IMR-90 (cell line): ENCODE results near the gene ACTBL2. TPM values are rescaled to one million over a fixed set of nuclear protein-coding genes. Genes with fewer than 3 reads are reported as not detected.
A peak's percentile ranks its signal among the peaks of the same experiment; 100 is the strongest.

Source experiments
- ATAC-seq: fragments of 200-7000 bp; cut with Tn5 transposase; 2 replicates; pipeline ENCODE4 v1.9.1; 2020; ENCODE audit warnings: low read depth, mild to moderate bottlenecking, moderate library complexity
- BruUV-seq: library from RNA; stranded (reverse); fragments of 400-500 nt; replicated peaks from 2 replicates; lab custom pipeline; 2021; lab: Mats Ljungman, UMichigan
- CTCF ChIA-PET: fragments of 300-600 bp; formaldehyde crosslinking; extraction: SDS; loops from one replicate; lab custom pipeline; 2021; ENCODE audit warnings: antibody characterized with exemption; lab: Yijun Ruan, JAX
- POLR2A ChIA-PET: fragments of 300-600 bp; sonication (Branson Sonifier 250); formaldehyde crosslinking; loops from one replicate; lab custom pipeline; 2022; ENCODE audit warnings: antibody characterized with exemption; ENCODE audit not compliant: unreplicated experiment; lab: Charles Lee
- DNase-seq: peaks from one replicate; pipeline ENCODE4 v3.0.0; 2013
- H2AFZ ChIP-seq: replicated peaks from 2 replicates; pipeline ENCODE3; 2013; ENCODE audit warnings: low read length, mild to moderate bottlenecking; ENCODE audit not compliant: poor library complexity
- H2AK5ac ChIP-seq: 2 replicates; pipeline ENCODE4 v1.6.1; 2013; ENCODE audit warnings: low read depth, low read length, inconsistent platforms
- H2AK9ac ChIP-seq: replicated peaks from 2 replicates; pipeline ENCODE3; 2013; ENCODE audit warnings: mild to moderate bottlenecking, low read depth, low read length, moderate library complexity; ENCODE audit not compliant: poor library complexity
- H2BK120ac ChIP-seq: 2 replicates; pipeline ENCODE4 v1.6.1; 2013; ENCODE audit warnings: low read depth, low read length, inconsistent platforms
- H2BK15ac ChIP-seq: 3 replicates; pipeline ENCODE4 v1.6.1; 2013; ENCODE audit warnings: low read depth, low read length, inconsistent platforms
- H2BK20ac ChIP-seq: 2 replicates; pipeline ENCODE4 v1.6.1; 2013; ENCODE audit warnings: low read depth, mild to moderate bottlenecking, inconsistent platforms, low read length, moderate library complexity
- H2BK5ac ChIP-seq: 2 replicates; pipeline ENCODE4 v1.6.1; 2013; ENCODE audit warnings: mild to moderate bottlenecking, low read depth, low read length, inconsistent platforms; ENCODE audit not compliant: poor library complexity, severe bottlenecking
- H3K14ac ChIP-seq: replicated peaks from 2 replicates; pipeline ENCODE4 v1.6.1; 2013; ENCODE audit warnings: low read depth, low read length, inconsistent platforms
- H3K18ac ChIP-seq: 2 replicates; pipeline ENCODE4 v1.6.1; 2013; ENCODE audit warnings: low read depth, low read length, control low read depth
- H3K23ac ChIP-seq: 2 replicates; pipeline ENCODE4 v1.6.1; 2013; ENCODE audit warnings: low read depth, low read length, inconsistent platforms
- H3K27ac ChIP-seq: 2 replicates; pipeline ENCODE4 v1.5.1; 2013; ENCODE audit warnings: mild to moderate bottlenecking, control low read depth, low read length; ENCODE audit not compliant: insufficient read depth
- H3K27me3 ChIP-seq: 2 replicates; pipeline ENCODE4 v1.6.1; 2013; ENCODE audit warnings: low read length; ENCODE audit not compliant: control insufficient read depth, insufficient read depth
- H3K36me3 ChIP-seq: 2 replicates; pipeline ENCODE4 v1.6.1; 2013; ENCODE audit warnings: low read length, mixed read lengths; ENCODE audit not compliant: control insufficient read depth, insufficient read depth
- H3K4ac ChIP-seq: 2 replicates; pipeline ENCODE4 v1.6.1; 2013; ENCODE audit warnings: low read depth, low read length, inconsistent platforms
- H3K4me1 ChIP-seq: 2 replicates; pipeline ENCODE4 v1.6.1; 2013; ENCODE audit warnings: low read length, mixed read lengths; ENCODE audit not compliant: control insufficient read depth, insufficient read depth
- H3K4me2 ChIP-seq: 2 replicates; pipeline ENCODE4 v1.6.1; 2013; ENCODE audit warnings: low read depth, mild to moderate bottlenecking, control low read depth, low read length, moderate library complexity
- H3K4me3 ChIP-seq: 2 replicates; pipeline ENCODE4 v1.5.1; 2013; ENCODE audit warnings: low read depth, mild to moderate bottlenecking, control low read depth, low read length, moderate library complexity; ENCODE audit not compliant: insufficient read depth
- H3K56ac ChIP-seq: 2 replicates; pipeline ENCODE4 v1.6.1; 2013; ENCODE audit warnings: low read length, inconsistent platforms; ENCODE audit not compliant: insufficient read depth; ENCODE audit errors: extremely low read depth
- H3K79me1 ChIP-seq, 2 experiments: 2 replicates each; pipeline ENCODE4 v1.6.1; 2013; ENCODE audit warnings: low read length in 2 of 2, inconsistent platforms in 1 of 2, low read depth in 1 of 2
- H3K9ac ChIP-seq: 2 replicates; pipeline ENCODE4 v1.6.1; 2013; ENCODE audit warnings: low read depth, low read length, control low read depth
- H3K9me1 ChIP-seq: 2 replicates; pipeline ENCODE4 v1.6.1; 2013; ENCODE audit warnings: low read length, inconsistent platforms; ENCODE audit not compliant: insufficient read depth
- H3K9me3 ChIP-seq: 2 replicates; pipeline ENCODE4 v1.6.1; 2013; ENCODE audit warnings: low read length; ENCODE audit not compliant: control insufficient read depth, insufficient read depth
- H4K20me1 ChIP-seq: 2 replicates; pipeline ENCODE4 v1.6.1; 2013; ENCODE audit warnings: low read length, inconsistent platforms; ENCODE audit not compliant: insufficient read depth
- H4K5ac ChIP-seq: 2 replicates; pipeline ENCODE4 v1.6.1; 2013; ENCODE audit warnings: mild to moderate bottlenecking, low read depth, low read length, control low read depth
- H4K8ac ChIP-seq, 2 experiments: 2 replicates each; pipeline ENCODE4 v1.6.1; 2013; ENCODE audit warnings: low read depth in 2 of 2, low read length in 2 of 2, control low read depth in 1 of 2, inconsistent platforms in 1 of 2
- H4K91ac ChIP-seq: 2 replicates; pipeline ENCODE4 v1.6.1; 2013; ENCODE audit warnings: low read depth, low read length, inconsistent platforms; ENCODE audit not compliant: insufficient read depth
- BHLHE40 ChIP-seq: fragments of 150-350 bp; IDR thresholded peaks from 2 replicates; pipeline ENCODE4 v1.6.1; 2016; ENCODE audit warnings: mild to moderate bottlenecking, low read depth, low read length
- ELK1 ChIP-seq: fragments of 150-350 bp; IDR thresholded peaks from 2 replicates; pipeline ENCODE4 v1.6.1; 2016; ENCODE audit warnings: low read depth, mild to moderate bottlenecking, low read length, moderate library complexity, borderline replicate concordance
- FOS ChIP-seq: fragments of 150-350 bp; IDR thresholded peaks from 2 replicates; pipeline ENCODE4 v1.6.1; 2016; ENCODE audit warnings: low read depth, low read length
- MAFK ChIP-seq: IDR thresholded peaks from 2 replicates; pipeline ENCODE4 v1.6.1; 2012; ENCODE audit warnings: low read depth, low read length, improper control_type of control experiment
- NFE2L2 ChIP-seq: fragments of 150-350 bp; IDR thresholded peaks from 2 replicates; pipeline ENCODE4 v1.6.1; 2016; ENCODE audit warnings: low read depth, mild to moderate bottlenecking, low read length
- POLR2A ChIP-seq: IDR thresholded peaks from 2 replicates; pipeline ENCODE4 v1.6.1; 2012; ENCODE audit warnings: mild to moderate bottlenecking, low read depth, low read length
- RAD21 ChIP-seq: IDR thresholded peaks from 2 replicates; pipeline ENCODE4 v1.6.1; 2012; ENCODE audit warnings: low read length, improper control_type of control experiment
- USF2 ChIP-seq: fragments of 150-350 bp; IDR thresholded peaks from 2 replicates; pipeline ENCODE4 v1.6.1; 2017; ENCODE audit warnings: mild to moderate bottlenecking, antibody characterized with exemption, low read length, low read depth
- WGBS, 2 experiments: methylation state at CpG; one replicate each; pipeline versions ENCODE4 v1.1.5 to v1.1.7; 2013; ENCODE audit warnings: missing lambda C conversion rate in 2 of 2; ENCODE audit not compliant: insufficient read length in 1 of 2; ENCODE audit errors: extremely low coverage in 2 of 2; 5-methylcytosine and 5-hydroxymethylcytosine counted together
- dilution Hi-C: fragments of 300-500 bp; cut with HindIII; formaldehyde crosslinking; loops from one replicate; pipeline ENCODE4 v1.14.3; 2018; ENCODE audit warnings: low sequenced_read_pairs; ENCODE audit not compliant: unreplicated experiment
- in situ Hi-C: fragments of 300-500 bp; cut with MboI; formaldehyde crosslinking; loops from 3 replicates; pipeline ENCODE4 v1.14.3; 2019; ENCODE audit warnings: low sequenced_read_pairs, inconsistent platforms, mixed read lengths
- intact Hi-C: fragments of 100-400 bp; cut with micrococcal nuclease; formaldehyde crosslinking; loops from 2 replicates; pipeline ENCODE4 v1.10.0; 2022
- polyA plus RNA-seq, 3 experiments: library from polyadenylated mRNA; depleted of rRNA; stranded (reverse); fragments of >200 nt; gene quantifications; 2 replicates each; pipeline ENCODE4 v1.2.3, GENCODE V29; 2012; ENCODE audit warnings: low replicate concordance in 1 of 3
- total RNA-seq: library from RNA; depleted of rRNA; stranded (reverse); fragments of >200 nt; gene quantifications from 2 replicates; pipeline ENCODE4 v1.2.3, GENCODE V29; 2012

The ACTBL2 gene
- total and polyA plus RNA-seq, 2 of the 4 experiments (the other 2 are of a cell fraction), result 0.29 to 1.6 TPM

GRCh38 chr5:57431759-57432158 lies 50.9 kb downstream of the ACTBL2 start:
- Histone ChIP-seq H3K27ac (no peak overlapping the region), H3K23ac (no peak overlapping the region), H3K14ac (0 out of 2 replicates have a peak overlapping the region, but pooled peaks have one; percentile 46), H3K4me1 (peaks cover 12% of the 10 kb centered on the region), H2BK15ac (peak overlapping the region; percentile 78; the same call in 1 of the 3 replicates), H3K27me3 (no peaks in the 10 kb centered on the region), H3K18ac (no peak overlapping the region), H4K20me1 (no peaks in the 10 kb centered on the region), H3K9me3 (no peaks in the 10 kb centered on the region; the same call in 1 of the 2 replicates), H3K9ac (no peak overlapping the region), H2BK20ac (peak overlapping the region; percentile 34; the same call in 1 of the 2 replicates), H3K4me3 (no peak overlapping the region), H3K36me3 (no peaks in the 10 kb centered on the region), H4K5ac (no peak overlapping the region), H3K56ac (no peak overlapping the region), H3K9me1 (peaks cover 12% of the 10 kb centered on the region), H3K4ac (peak overlapping the region; percentile 36), H2AFZ (no peak overlapping the region), H2BK120ac (peak overlapping the region; percentile 70; the same call in 1 of the 2 replicates), H3K4me2 (no peak overlapping the region), H2AK9ac (peak overlapping the region; percentile 44), H3K79me1 (0 out of 4 replicates have a peak, but pooled peaks cover 0 to 3% of the 10 kb centered on the region in 2 experiments), H2AK5ac (peak overlapping the region; percentile 48; the same call in 1 of the 2 replicates), H4K91ac (0 out of 2 replicates have a peak overlapping the region, but pooled peaks have one; percentile 8), H4K8ac (no peak overlapping the region), H2BK5ac (no peak overlapping the region)
- intact Hi-C loops (no loop called here), dilution Hi-C loops (no loop called here), in situ Hi-C loops (no loop called here)
- ATAC-seq (no peak), DNase-seq (no peak)
- ChIA-PET CTCF (no interaction called here), POLR2A (no interaction called here)
- TF ChIP-seq FOS (no peak), NFE2L2 (no peak), BHLHE40 (no peak), ELK1 (no peak), RAD21 (no peak), USF2 (no peak), POLR2A (no peak), MAFK (no peak)
- no CpG with 5 or more reads among the region's 6 CpGs for WGBS, 2 experiments
- no TSS peak for BruUV-seq
